ENCODE measurements around the gene TSR2.

Gene TSR2

DNA sequence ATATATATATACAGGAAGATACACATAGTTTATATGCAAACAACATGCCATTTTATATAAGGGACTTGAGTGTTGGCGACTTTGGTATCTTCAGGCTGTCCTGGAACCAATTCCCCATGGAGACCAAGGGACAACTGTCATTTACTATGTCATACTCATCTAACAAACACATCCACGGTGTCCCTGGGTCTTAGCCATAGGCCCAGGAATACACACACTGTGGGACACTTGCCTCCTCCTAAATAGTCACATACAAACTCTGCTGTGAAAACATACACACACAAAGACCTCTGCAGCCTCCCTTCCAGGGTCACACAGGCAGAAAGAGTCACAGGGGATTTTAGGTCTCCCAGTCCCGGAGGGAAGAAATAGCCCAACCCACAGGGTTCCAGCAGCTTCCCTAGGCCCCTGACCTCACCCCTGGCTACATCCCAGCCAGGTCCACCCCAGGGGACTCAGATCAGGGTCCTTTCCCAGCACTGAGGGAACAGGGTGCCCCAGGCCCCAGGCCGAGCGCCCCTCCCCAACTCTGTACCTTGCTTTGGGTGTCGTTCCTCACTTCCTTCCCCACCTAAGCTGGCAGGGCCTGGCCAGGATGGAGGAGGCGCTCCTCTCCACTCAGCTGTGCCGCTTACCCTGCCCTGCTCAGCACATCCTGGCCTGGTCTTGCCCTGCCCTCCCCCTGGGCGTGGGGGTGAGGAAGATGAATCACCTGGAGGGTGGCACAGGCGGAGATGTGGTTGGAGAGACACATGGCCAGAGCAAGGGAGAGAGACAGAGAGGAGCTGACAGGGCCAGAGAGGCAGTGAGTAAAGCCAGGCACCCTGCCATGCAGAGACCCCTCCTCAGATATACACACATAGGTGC is 34.0 kb downstream of the TSR2 start:
- no peak for TF ChIP-seq EZH2phosphoT487 (IDR thresholded peaks at IDR 0.05; ENCODE audit: low read depth)
- TF ChIP-seq, protein P1, sequence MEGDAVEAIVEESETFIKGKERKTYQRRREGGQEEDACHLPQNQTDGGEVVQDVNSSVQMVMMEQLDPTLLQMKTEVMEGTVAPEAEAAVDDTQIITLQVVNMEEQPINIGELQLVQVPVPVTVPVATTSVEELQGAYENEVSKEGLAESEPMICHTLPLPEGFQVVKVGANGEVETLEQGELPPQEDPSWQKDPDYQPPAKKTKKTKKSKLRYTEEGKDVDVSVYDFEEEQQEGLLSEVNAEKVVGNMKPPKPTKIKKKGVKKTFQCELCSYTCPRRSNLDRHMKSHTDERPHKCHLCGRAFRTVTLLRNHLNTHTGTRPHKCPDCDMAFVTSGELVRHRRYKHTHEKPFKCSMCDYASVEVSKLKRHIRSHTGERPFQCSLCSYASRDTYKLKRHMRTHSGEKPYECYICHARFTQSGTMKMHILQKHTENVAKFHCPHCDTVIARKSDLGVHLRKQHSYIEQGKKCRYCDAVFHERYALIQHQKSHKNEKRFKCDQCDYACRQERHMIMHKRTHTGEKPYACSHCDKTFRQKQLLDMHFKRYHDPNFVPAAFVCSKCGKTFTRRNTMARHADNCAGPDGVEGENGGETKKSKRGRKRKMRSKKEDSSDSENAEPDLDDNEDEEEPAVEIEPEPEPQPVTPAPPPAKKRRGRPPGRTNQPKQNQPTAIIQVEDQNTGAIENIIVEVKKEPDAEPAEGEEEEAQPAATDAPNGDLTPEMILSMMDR (IDR thresholded peaks at IDR 0.05; ENCODE audit: low read depth, low read length) = no peak
- Histone ChIP-seq H3K27ac (ENCODE audit: low read length) (no peak overlapping the region), H3K79me2 (ENCODE audit: low read length) (no peaks in the 10 kb centered on the region), H3K9ac (ENCODE audit: low read length) (no peak overlapping the region), H3K4me2 (ENCODE audit: low read length) (no peak overlapping the region), H3K9me3 (ENCODE audit: insufficient read depth, low read length) (no peaks in the 10 kb centered on the region), H3K36me3 (replicated peaks; ENCODE audit: low read depth, low read length) (no peaks in the 10 kb centered on the region), H3K27me3 (ENCODE audit: low read depth, low read length) (no peaks in the 10 kb centered on the region), H4K20me1 (ENCODE audit: insufficient read depth, low read length) (no peaks in the 10 kb centered on the region), H3K4me3 (ENCODE audit: low read length) (no peak overlapping the region), H3K4me1 (ENCODE audit: low read length) (no peaks in the 10 kb centered on the region), H2AFZ (ENCODE audit: low read depth, low read length) (no peak overlapping the region)

DNA sequence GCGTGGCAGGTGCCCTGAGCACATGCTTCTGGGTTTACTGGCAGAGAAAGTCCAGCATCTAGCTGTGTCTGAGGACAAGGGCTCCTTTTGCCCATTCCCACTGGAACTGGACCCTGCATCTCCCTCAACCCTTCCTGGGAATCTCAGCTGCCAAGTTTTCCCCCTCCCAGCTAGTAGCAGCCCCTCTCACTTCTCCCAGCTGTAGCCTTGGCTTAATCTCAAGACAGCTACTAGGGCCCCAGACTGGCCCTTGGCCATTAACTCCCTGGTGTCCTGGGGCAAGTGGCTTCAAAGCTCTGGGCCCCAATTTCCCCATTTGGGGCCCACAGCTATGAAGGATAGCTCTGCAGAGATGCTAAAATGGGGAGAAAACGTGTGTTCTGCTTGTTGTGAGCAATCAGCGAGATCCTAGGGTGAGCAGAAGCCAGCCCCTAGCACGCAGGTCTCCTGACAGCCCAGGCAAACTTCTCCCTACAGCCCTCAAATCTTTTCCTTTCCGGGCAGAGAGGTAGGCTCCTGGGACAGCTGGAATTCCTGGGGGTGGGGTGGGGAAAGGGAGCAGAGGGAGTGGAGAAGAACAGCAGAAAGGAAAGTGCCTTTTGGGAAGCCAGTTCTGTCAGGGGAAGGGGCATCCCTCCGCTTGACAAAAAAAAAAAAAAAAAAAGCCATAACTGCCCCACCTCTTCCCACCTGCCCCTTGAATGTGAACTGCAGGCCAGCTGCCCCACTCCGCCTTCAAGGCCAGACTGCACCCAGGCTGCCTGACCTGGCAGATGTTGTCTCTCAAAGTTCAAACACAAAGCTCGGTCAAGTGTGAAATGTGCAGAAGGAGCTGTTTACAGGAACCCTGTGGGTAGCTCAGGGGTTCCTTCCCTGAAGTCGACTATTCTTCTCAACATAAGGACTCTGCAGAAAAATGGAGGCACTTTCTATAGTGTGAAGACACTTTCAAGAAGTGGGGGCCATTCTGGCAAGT is 39.2 kb downstream of the TSR2 start:
- no peak for TF ChIP-seq EZH2phosphoT487 (IDR thresholded peaks at IDR 0.05; ENCODE audit: low read depth)
- TF ChIP-seq, protein P1 (IDR thresholded peaks at IDR 0.05; ENCODE audit: low read depth, low read length) = no peak
- Histone ChIP-seq H3K4me1 (ENCODE audit: low read length) (no peaks in the 10 kb centered on the region), H4K20me1 (ENCODE audit: insufficient read depth, low read length) (no peaks in the 10 kb centered on the region), H3K9ac (ENCODE audit: low read length) (no peak overlapping the region), H3K4me2 (ENCODE audit: low read length) (no peak overlapping the region), H3K9me3 (ENCODE audit: insufficient read depth, low read length) (no peaks in the 10 kb centered on the region), H3K27me3 (ENCODE audit: low read depth, low read length) (no peaks in the 10 kb centered on the region), H3K27ac (ENCODE audit: low read length) (no peak overlapping the region), H3K79me2 (ENCODE audit: low read length) (no peaks in the 10 kb centered on the region), H3K4me3 (ENCODE audit: low read length) (no peak overlapping the region), H3K36me3 (replicated peaks; ENCODE audit: low read depth, low read length) (no peaks in the 10 kb centered on the region), H2AFZ (ENCODE audit: low read depth, low read length) (no peak overlapping the region)

DNA sequence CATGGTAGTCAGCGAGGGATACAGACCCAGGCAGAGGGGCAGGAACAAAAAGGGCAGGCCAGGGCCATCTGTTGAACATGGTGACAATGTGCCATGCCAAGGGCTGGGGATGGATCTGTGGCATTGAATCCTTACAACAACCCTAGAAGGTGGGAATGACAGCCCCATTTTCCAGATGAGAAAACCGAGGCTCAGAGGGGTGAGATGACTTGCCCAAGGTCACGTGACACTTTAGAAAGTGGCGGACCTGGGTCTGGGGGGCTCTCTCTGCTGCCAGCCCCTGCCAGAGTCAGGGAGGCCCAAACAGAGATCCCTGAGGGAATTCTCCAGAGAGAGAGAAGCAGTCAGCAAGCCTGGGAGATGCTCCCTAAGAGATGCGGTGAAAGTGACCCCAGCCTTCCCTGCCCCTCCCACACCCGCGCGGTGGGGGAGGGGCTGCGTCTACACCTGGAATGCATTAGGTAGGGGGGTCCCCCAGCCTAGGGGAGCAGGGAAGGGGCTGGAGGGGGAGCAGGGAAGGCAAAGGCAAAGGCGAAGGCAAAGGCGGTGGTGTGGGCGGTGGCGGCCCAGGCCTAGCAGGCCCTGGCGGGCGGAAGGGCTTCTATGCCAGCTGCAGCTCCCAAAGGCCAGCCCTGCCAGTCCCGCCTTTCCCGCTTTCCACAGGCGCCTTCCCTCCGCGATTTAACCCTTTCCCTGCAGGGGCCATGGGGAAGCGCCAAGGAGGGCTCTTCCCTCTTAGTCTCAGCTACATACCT is 42.8 kb downstream of the TSR2 start:
- Histone ChIP-seq H3K4me1 (ENCODE audit: low read length) (no peaks in the 10 kb centered on the region), H2AFZ (ENCODE audit: low read depth, low read length) (no peak overlapping the region), H3K4me2 (ENCODE audit: low read length) (no peak overlapping the region), H3K27me3 (ENCODE audit: low read depth, low read length) (no peaks in the 10 kb centered on the region), H4K20me1 (ENCODE audit: insufficient read depth, low read length) (no peaks in the 10 kb centered on the region), H3K9me3 (ENCODE audit: insufficient read depth, low read length) (no peaks in the 10 kb centered on the region), H3K9ac (ENCODE audit: low read length) (no peak overlapping the region), H3K27ac (ENCODE audit: low read length) (no peak overlapping the region), H3K79me2 (ENCODE audit: low read length) (no peaks in the 10 kb centered on the region), H3K36me3 (replicated peaks; ENCODE audit: low read depth, low read length) (no peaks in the 10 kb centered on the region), H3K4me3 (ENCODE audit: low read length) (no peak overlapping the region)
- no peak for TF ChIP-seq EZH2phosphoT487 (IDR thresholded peaks at IDR 0.05; ENCODE audit: low read depth)
- TF ChIP-seq, protein P1 (IDR thresholded peaks at IDR 0.05; ENCODE audit: low read depth, low read length) = no peak

All from OCI-LY3 (cell line).